PFSK-1 (cell line): ENCODE data around the gene PPFIBP2.

Experiments
- FOXP2 ChIP-seq: optimal IDR thresholded peaks from 2 replicates; pipeline ENCODE3; 2011; ENCODE audit warnings: borderline replicate concordance, control low read depth, inconsistent platforms; ENCODE audit not compliant: insufficient read depth; ENCODE audit errors: extremely low read length, extremely low read depth
- POLR2AphosphoS5 ChIP-seq: IDR thresholded peaks from 2 replicates; pipeline ENCODE4 v1.6.1; 2012; ENCODE audit warnings: low read depth, mild to moderate bottlenecking, control low read depth, low read length, moderate library complexity
- REST ChIP-seq, 2 experiments: IDR thresholded peaks; 2 replicates each; pipeline versions ENCODE4 v1.6.1 to v1.8.0; 2011 to 2012; ENCODE audit warnings: low read depth in 2 of 2, low read length in 2 of 2, control low read depth in 1 of 2, inconsistent platforms in 1 of 2, mild to moderate bottlenecking in 1 of 2, moderate library complexity in 1 of 2; ENCODE audit not compliant: insufficient read depth in 1 of 2
- SIN3A ChIP-seq: IDR thresholded peaks from 2 replicates; pipeline ENCODE4 v1.6.1; 2012; ENCODE audit warnings: mild to moderate bottlenecking, low read length, moderate library complexity, borderline replicate concordance; ENCODE audit not compliant: insufficient read depth
- TAF1 ChIP-seq: IDR thresholded peaks from 2 replicates; pipeline ENCODE4 v1.6.1; 2012; ENCODE audit warnings: low read length, control low read depth, borderline replicate concordance; ENCODE audit not compliant: insufficient read depth

Gene PPFIBP2

GRCh38 chr11:7561562-7561961 lies 47.8 kb downstream of the PPFIBP2 start:
- TF ChIP-seq FOXP2 (no peak), REST (IDR thresholded peaks at IDR 0.05; ENCODE audit: insufficient read depth in 1 of 2, low read depth in 2 of 2, low read length in 2 of 2) (no peak), TAF1 (no peak), SIN3A (no peak), POLR2AphosphoS5 (no peak)

GRCh38 chr11:7563281-7563680 lies 49.5 kb downstream of the PPFIBP2 start:
- TF ChIP-seq POLR2AphosphoS5 (no peak), TAF1 (no peak), SIN3A (no peak), REST (IDR thresholded peaks at IDR 0.05; ENCODE audit: insufficient read depth in 1 of 2, low read depth in 2 of 2, low read length in 2 of 2) (no peak), FOXP2 (no peak)

GRCh38 chr11:7564803-7565202 lies 51.0 kb downstream of the PPFIBP2 start:
- no peak for TF ChIP-seq SIN3A
- no peak for TF ChIP-seq TAF1
- no peak for TF ChIP-seq REST (IDR thresholded peaks at IDR 0.05; ENCODE audit: insufficient read depth in 1 of 2, low read depth in 2 of 2, low read length in 2 of 2)
- no peak for TF ChIP-seq FOXP2
- TF ChIP-seq POLR2AphosphoS5 = no peak

GRCh38 chr11:7567311-7567710 lies 53.5 kb downstream of the PPFIBP2 start:
- TF ChIP-seq TAF1 = no peak
- TF ChIP-seq REST (IDR thresholded peaks at IDR 0.05; ENCODE audit: insufficient read depth in 1 of 2, low read depth in 2 of 2, low read length in 2 of 2) = no peak
- no peak for TF ChIP-seq FOXP2
- no peak for TF ChIP-seq POLR2AphosphoS5
- no peak for TF ChIP-seq SIN3A

GRCh38 chr11:7569044-7569443 lies 55.2 kb downstream of the PPFIBP2 start:
- TF ChIP-seq REST (IDR thresholded peaks at IDR 0.05; ENCODE audit: insufficient read depth in 1 of 2, low read depth in 2 of 2, low read length in 2 of 2) (no peak), FOXP2 (no peak), TAF1 (no peak), SIN3A (no peak), POLR2AphosphoS5 (no peak)
